GM23338 (cell line): ENCODE data around the gene DOCK4. TPM values are rescaled to one million over a fixed set of nuclear protein-coding genes. Genes with fewer than 3 reads are reported as not detected.

Source experiments
- ATAC-seq: fragments of 200-7000 bp; cut with Tn5 transposase; 3 replicates; pipeline ENCODE4 v1.9.1; 2020
- DNase-seq: peaks from one replicate; pipeline ENCODE4 v3.0.0-alpha.2; 2015; ENCODE audit warnings: low spot score
- H2AFZ ChIP-seq: fragments of 200-600 bp; sonication (generic); 2 replicates; pipeline ENCODE4 v1.8.0; 2016; ENCODE audit warnings: antibody characterized with exemption, mild to moderate bottlenecking, moderate library complexity
- H3F3A ChIP-seq: fragments of 200-600 bp; sonication (generic); replicated peaks from 2 replicates; pipeline ENCODE4 v1.8.0; 2017; ENCODE audit warnings: antibody characterized with exemption, mixed run types, low read depth
- H3K27ac ChIP-seq: fragments of 200-600 bp; sonication (generic); 2 replicates; pipeline ENCODE4 v1.6.1; 2016; ENCODE audit warnings: low read depth
- H3K27me3 ChIP-seq: fragments of 200-600 bp; sonication (generic); 2 replicates; pipeline ENCODE4 v1.8.0; 2016; ENCODE audit warnings: mild to moderate bottlenecking, mixed run types, moderate library complexity; ENCODE audit not compliant: insufficient read depth
- H3K36me3 ChIP-seq: fragments of 200-600 bp; sonication (generic); 2 replicates; pipeline ENCODE4 v1.8.0; 2016; ENCODE audit warnings: mild to moderate bottlenecking; ENCODE audit not compliant: insufficient read depth
- H3K4me1 ChIP-seq: fragments of 200-600 bp; sonication (generic); 2 replicates; pipeline ENCODE4 v1.8.0; 2016; ENCODE audit warnings: mild to moderate bottlenecking, moderate library complexity; ENCODE audit not compliant: insufficient read depth
- H3K4me2 ChIP-seq: fragments of 200-600 bp; sonication (generic); 2 replicates; pipeline ENCODE4 v1.7.1; 2017; ENCODE audit warnings: mixed run types
- H3K4me3 ChIP-seq: fragments of 200-600 bp; sonication (generic); 2 replicates; pipeline ENCODE4 v1.6.1; 2016; ENCODE audit warnings: mixed run types
- H3K79me2 ChIP-seq: fragments of 200-600 bp; sonication (generic); replicated peaks from 2 replicates; pipeline ENCODE4 v1.8.0; 2017; ENCODE audit warnings: mild to moderate bottlenecking; ENCODE audit not compliant: insufficient read depth
- H3K9me2 ChIP-seq: fragments of 200-600 bp; sonication (generic); 2 replicates; pipeline ENCODE4 v1.8.0; 2017; ENCODE audit not compliant: insufficient read depth
- H4K20me1 ChIP-seq: fragments of 200-600 bp; sonication (generic); replicated peaks from 2 replicates; pipeline ENCODE4 v1.8.0; 2017; ENCODE audit warnings: mild to moderate bottlenecking; ENCODE audit not compliant: insufficient read depth
- H3K27ac Mint-ChIP-seq: 2 replicates; pipeline ENCODE4 v1.8.0; 2020; ENCODE audit warnings: inconsistent platforms, mild to moderate bottlenecking, moderate library complexity, mixed read lengths
- H3K27me3 Mint-ChIP-seq: 3 replicates; pipeline ENCODE4 v1.8.0; 2022; ENCODE audit warnings: low read depth, mild to moderate bottlenecking, moderate library complexity, mixed read lengths, inconsistent platforms; ENCODE audit not compliant: insufficient read depth, poor library complexity
- H3K36me3 Mint-ChIP-seq: 3 replicates; pipeline ENCODE4 v1.8.0; 2021; ENCODE audit warnings: low read depth, mild to moderate bottlenecking, inconsistent platforms, moderate library complexity, mixed read lengths
- H3K4me1 Mint-ChIP-seq: 3 replicates; pipeline ENCODE4 v1.8.0; 2020; ENCODE audit warnings: mild to moderate bottlenecking, inconsistent platforms, mixed read lengths
- H3K4me3 Mint-ChIP-seq: 3 replicates; pipeline ENCODE4 v1.8.0; 2021; ENCODE audit warnings: moderate library complexity, mild to moderate bottlenecking, inconsistent platforms, mixed read lengths
- H3K9me3 Mint-ChIP-seq: 3 replicates; pipeline ENCODE4 v1.8.0; 2020; ENCODE audit warnings: moderate library complexity, mild to moderate bottlenecking, inconsistent platforms, mixed read lengths
- CREB1 ChIP-seq: fragments of 250-450 bp; sonication (Bioruptor Pico); IDR thresholded peaks from 2 replicates; pipeline ENCODE4 v1.5.0; 2020; ENCODE audit warnings: low read depth, mild to moderate bottlenecking, moderate library complexity
- ETS1 ChIP-seq: IDR thresholded peaks from 2 replicates; pipeline ENCODE4 v1.6.1; 2016; ENCODE audit warnings: antibody characterized with exemption
- EZH2 ChIP-seq: fragments of 200-600 bp; sonication (generic); IDR thresholded peaks from one replicate; pipeline ENCODE4 v1.8.0; 2017; ENCODE audit warnings: antibody characterized with exemption, mild to moderate bottlenecking, low read depth; ENCODE audit not compliant: unreplicated experiment
- EZH2phosphoT487 ChIP-seq: fragments of 200-600 bp; sonication (generic); IDR thresholded peaks from one replicate; pipeline ENCODE4 v1.8.1; 2018; ENCODE audit warnings: antibody characterized with exemption; ENCODE audit not compliant: unreplicated experiment
- JUNB ChIP-seq: IDR thresholded peaks from one replicate; pipeline ENCODE4 v1.6.1; 2016; ENCODE audit warnings: antibody characterized with exemption; ENCODE audit not compliant: unreplicated experiment
- NANOG ChIP-seq: IDR thresholded peaks from 2 replicates; pipeline ENCODE4 v1.6.1; 2016; ENCODE audit warnings: antibody characterized with exemption, borderline replicate concordance
- POLR2AphosphoS5 ChIP-seq: IDR thresholded peaks from 2 replicates; pipeline ENCODE4 v1.6.1; 2016; ENCODE audit warnings: antibody characterized with exemption, low read depth
- REST ChIP-seq: IDR thresholded peaks from one replicate; pipeline ENCODE4 v1.6.1; 2018; ENCODE audit warnings: antibody characterized with exemption; ENCODE audit not compliant: unreplicated experiment
- STAT1 ChIP-seq: IDR thresholded peaks from one replicate; pipeline ENCODE4 v1.6.1; 2016; ENCODE audit warnings: antibody characterized with exemption; ENCODE audit not compliant: unreplicated experiment
- ZNF114 ChIP-seq: fragments of 250-450 bp; sonication (Bioruptor Pico); IDR thresholded peaks from 2 replicates; pipeline ENCODE4 v1.5.0; 2020; ENCODE audit warnings: mild to moderate bottlenecking, moderate library complexity
- ZNF331 ChIP-seq: fragments of 250-450 bp; sonication (Bioruptor Pico); IDR thresholded peaks from 2 replicates; pipeline ENCODE4 v1.5.0; 2020; ENCODE audit warnings: low read depth, mild to moderate bottlenecking, moderate library complexity
- polyA plus RNA-seq: library from polyadenylated mRNA; unstranded; fragments of >200 nt; fragmentation: Nextera tagmentation; extraction: Ambion mirVana; gene quantifications from 2 replicates; pipeline ENCODE4 v1.2.1, GENCODE V29; 2016
- total RNA-seq: library from RNA; depleted of rRNA; stranded (reverse); fragments of >200 nt; shearing (Covaris generic); gene quantifications from 2 replicates; pipeline ENCODE4 v1.2.3, GENCODE V29; 2014
- TF ChIP-seq, protein P1 (sequence below), 2 experiments: fragments of 200-600 bp in 1 of 2; sonication (generic) in 1 of 2; conservative IDR thresholded peaks; 2 replicates each; pipeline versions ENCODE4 v1.5.1 to v1.6.1; 2016 to 2017; ENCODE audit warnings: antibody characterized with exemption in 2 of 2, low read depth in 2 of 2, mild to moderate bottlenecking in 2 of 2, moderate library complexity in 1 of 2

DOCK4 gene
- total and polyA plus RNA-seq, 2 experiments from 2014 or later = 6.3 to 33.8 TPM

- TF ChIP-seq, protein P1, sequence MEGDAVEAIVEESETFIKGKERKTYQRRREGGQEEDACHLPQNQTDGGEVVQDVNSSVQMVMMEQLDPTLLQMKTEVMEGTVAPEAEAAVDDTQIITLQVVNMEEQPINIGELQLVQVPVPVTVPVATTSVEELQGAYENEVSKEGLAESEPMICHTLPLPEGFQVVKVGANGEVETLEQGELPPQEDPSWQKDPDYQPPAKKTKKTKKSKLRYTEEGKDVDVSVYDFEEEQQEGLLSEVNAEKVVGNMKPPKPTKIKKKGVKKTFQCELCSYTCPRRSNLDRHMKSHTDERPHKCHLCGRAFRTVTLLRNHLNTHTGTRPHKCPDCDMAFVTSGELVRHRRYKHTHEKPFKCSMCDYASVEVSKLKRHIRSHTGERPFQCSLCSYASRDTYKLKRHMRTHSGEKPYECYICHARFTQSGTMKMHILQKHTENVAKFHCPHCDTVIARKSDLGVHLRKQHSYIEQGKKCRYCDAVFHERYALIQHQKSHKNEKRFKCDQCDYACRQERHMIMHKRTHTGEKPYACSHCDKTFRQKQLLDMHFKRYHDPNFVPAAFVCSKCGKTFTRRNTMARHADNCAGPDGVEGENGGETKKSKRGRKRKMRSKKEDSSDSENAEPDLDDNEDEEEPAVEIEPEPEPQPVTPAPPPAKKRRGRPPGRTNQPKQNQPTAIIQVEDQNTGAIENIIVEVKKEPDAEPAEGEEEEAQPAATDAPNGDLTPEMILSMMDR (conservative IDR thresholded peaks at IDR 0.05; ENCODE audit: low read depth in 2 of 2) = no peak
- TF ChIP-seq ZNF114 (CRISPR knock-in tag) (no peak), ETS1 (no peak), ZNF331 (CRISPR knock-in tag) (no peak), STAT1 (no peak), EZH2 (no peak)
These were observed 455.3 kb downstream of the DOCK4 start (continued) for GRCh38 chr7:111750878-111751277.

- Mint-ChIP-seq H3K27ac (no peak overlapping the region; the same call in 1 of the 2 replicates), H3K4me1 (no peaks in the 10 kb centered on the region; the same call in 2 of the 3 replicates), H3K4me3 (no peak overlapping the region), H3K27me3 (no peaks in the 10 kb centered on the region), H3K36me3 (peaks cover 10% of the 10 kb centered on the region; the same call in 2 of the 3 replicates), H3K9me3 (no peaks in the 10 kb centered on the region)
- Histone ChIP-seq H3K4me1 (no peaks in the 10 kb centered on the region), H3K27me3 (no peaks in the 10 kb centered on the region), H3K36me3 (no peaks in the 10 kb centered on the region), H3K79me2 (no peaks in the 10 kb centered on the region), H3K27ac (no peak overlapping the region), H3K4me3 (no peak overlapping the region), H3F3A (no peaks in the 10 kb centered on the region), H2AFZ (no peak overlapping the region), H3K4me2 (no peak overlapping the region), H3K9me2 (no peaks in the 10 kb centered on the region), H4K20me1 (no peaks in the 10 kb centered on the region)
- ATAC-seq (no peak), DNase-seq (no peak)
- TF ChIP-seq ETS1 (no peak), NANOG (no peak), ZNF114 (CRISPR knock-in tag) (no peak), EZH2phosphoT487 (no peak), ZNF331 (CRISPR knock-in tag) (no peak), JUNB (no peak), REST (no peak), EZH2 (no peak), POLR2AphosphoS5 (no peak), CREB1 (CRISPR knock-in tag) (no peak), STAT1 (no peak)
- TF ChIP-seq, protein P1 (conservative IDR thresholded peaks at IDR 0.05; ENCODE audit: low read depth in 2 of 2) = no peak
These were observed 456.0 kb downstream of the DOCK4 start for GRCh38 chr7:111750228-111750627.
